T-helper 9 cell (primary cell): ENCODE measurements around the gene TMEM82.
"Not testable (repeated sequence)": the region's sequence is repeated elsewhere in the genome, so short reads cannot be mapped to it uniquely, and the experiment has no call there.

Source experiments
- DNase-seq: peaks from one replicate; pipeline ENCODE4 v3.0.0-alpha.2; 2020
- total RNA-seq, 2 donors: gene quantifications; one replicate each; lab custom pipeline; 2026; lab: John Stamatoyannopoulos, UW

The TMEM82 gene
- 0 reads per million in 2 donors for total RNA-seq

- no peak for DNase-seq
Measured at GRCh38 chr1:15742339-15742801, at the start of gene TMEM82. Gene TMEM82 (plus strand): TSS chr1:15742499. CDS start chr1:15742560, 61 bp downstream.

GRCh38 chr1:15693371-15693770 is 48.9 kb upstream of the TMEM82 start:
- DNase-seq = no peak

- DNase-seq = no peak
Measured at GRCh38 chr1:15696956-15697521, 45.3 kb upstream of the TMEM82 start.

- no peak for DNase-seq
Measured at GRCh38 chr1:15698201-15698600, 44.1 kb upstream of the TMEM82 start.

- DNase-seq = not testable (repeated sequence)
Measured at GRCh38 chr1:15699321-15699720, 43.0 kb upstream of the TMEM82 start.

- no peak for DNase-seq
Measured at GRCh38 chr1:15700508-15700907, 41.8 kb upstream of the TMEM82 start.

GRCh38 chr1:15701784-15702183 is 40.5 kb upstream of the TMEM82 start:
- DNase-seq = no peak

GRCh38 chr1:15702722-15703550 is 39.4 kb upstream of the TMEM82 start:
- DNase-seq = no peak

- no peak for DNase-seq
Measured at GRCh38 chr1:15703562-15703961, 38.7 kb upstream of the TMEM82 start.

GRCh38 chr1:15704526-15705183 is 37.6 kb upstream of the TMEM82 start:
- no peak for DNase-seq

- no peak for DNase-seq
Measured at GRCh38 chr1:15705184-15705566, 37.1 kb upstream of the TMEM82 start.

GRCh38 chr1:15706751-15707150 is 35.5 kb upstream of the TMEM82 start:
- no peak for DNase-seq

- DNase-seq = no peak
Measured at GRCh38 chr1:15707239-15707925, 34.9 kb upstream of the TMEM82 start.

- no peak for DNase-seq
Measured at GRCh38 chr1:15708486-15709137, 33.7 kb upstream of the TMEM82 start.

GRCh38 chr1:15709226-15709625 is 33.1 kb upstream of the TMEM82 start:
- no peak for DNase-seq

- DNase-seq = no peak
Measured at GRCh38 chr1:15712168-15712567, 30.1 kb upstream of the TMEM82 start.

GRCh38 chr1:15714406-15715136 is 27.7 kb upstream of the TMEM82 start:
- DNase-seq = no peak

- DNase-seq = no peak
Measured at GRCh38 chr1:15717418-15718125, 24.7 kb upstream of the TMEM82 start.

GRCh38 chr1:15718199-15718601 is 24.1 kb upstream of the TMEM82 start:
- DNase-seq = no peak

- no peak for DNase-seq
Measured at GRCh38 chr1:15719381-15720120, 22.7 kb upstream of the TMEM82 start.
